H1 (cell line): Measurements from ENCODE around the gene PCDHB3. TPM values are rescaled to one million over a fixed set of nuclear protein-coding genes. Genes with fewer than 3 reads are reported as not detected.

Experiments used
- CTCF ChIA-PET: fragments of 300-600 bp; sonication (Branson Sonifier 250); formaldehyde crosslinking; loops from one replicate; lab custom pipeline; 2021; ENCODE audit not compliant: partially characterized antibody; lab: Charles Lee
- POLR2A ChIA-PET: fragments of 300-600 bp; sonication (Branson Sonifier 250); formaldehyde crosslinking; loops from one replicate; lab custom pipeline; 2021; ENCODE audit warnings: inconsistent platforms; ENCODE audit not compliant: partially characterized antibody; lab: Charles Lee
- DNase-seq, 2 experiments: peaks; one replicate each; pipeline versions ENCODE4 v3.0.0 to v3.0.0-alpha.2; 2010 to 2022; ENCODE audit warnings: low spot score in 2 of 2, low read depth in 1 of 2, mixed read lengths in 1 of 2
- FAIRE-seq: peaks from 2 replicates; lab custom pipeline; 2011; peaks lifted over from hg19 to GRCh38; lab: Jason Lieb, UNC
- H2AFZ ChIP-seq: 2 replicates; pipeline ENCODE4 v1.8.1; 2012; ENCODE audit warnings: low read length, inconsistent platforms
- H2AK5ac ChIP-seq: 2 replicates; pipeline ENCODE4 v1.6.1; 2013; ENCODE audit warnings: low read depth, low read length
- H2BK120ac ChIP-seq: replicated peaks from 2 replicates; pipeline ENCODE3; 2013; ENCODE audit warnings: low read depth, low read length, inconsistent platforms
- H2BK12ac ChIP-seq: 2 replicates; pipeline ENCODE4 v1.6.1; 2013; ENCODE audit warnings: low read depth, low read length
- H2BK15ac ChIP-seq: 2 replicates; pipeline ENCODE4 v1.6.1; 2013; ENCODE audit warnings: low read length
- H2BK20ac ChIP-seq: 2 replicates; pipeline ENCODE4 v1.6.1; 2013; ENCODE audit warnings: low read length
- H2BK5ac ChIP-seq: 2 replicates; pipeline ENCODE4 v1.6.1; 2013; ENCODE audit warnings: low read depth, low read length
- H3K14ac ChIP-seq: 2 replicates; pipeline ENCODE4 v1.6.1; 2013; ENCODE audit warnings: inconsistent platforms; ENCODE audit not compliant: insufficient read length
- H3K18ac ChIP-seq: 2 replicates; pipeline ENCODE4 v1.6.1; 2013; ENCODE audit warnings: low read length; ENCODE audit errors: extremely low read depth
- H3K23ac ChIP-seq: 2 replicates; pipeline ENCODE4 v1.6.1; 2013; ENCODE audit warnings: inconsistent platforms; ENCODE audit not compliant: insufficient read length
- H3K23me2 ChIP-seq: 2 replicates; pipeline ENCODE4 v1.6.1; 2013; ENCODE audit warnings: low read depth, low read length
- H3K27ac ChIP-seq: 2 replicates; pipeline ENCODE4 v1.6.1; 2011; ENCODE audit warnings: low read depth, low read length, inconsistent platforms
- H3K27me3 ChIP-seq, 4 experiments: replicated peaks in 1 of 4; 1 replicate in 1 of 4; 2 replicates in 3 of 4; pipeline versions ENCODE4 v1.6.1 to v1.8.1; 2011 to 2013; ENCODE audit warnings: low read length in 3 of 4, mild to moderate bottlenecking in 3 of 4, inconsistent platforms in 2 of 4, mixed read lengths in 2 of 4, moderate library complexity in 1 of 4; ENCODE audit not compliant: control insufficient read depth in 3 of 4, insufficient read depth in 3 of 4; ENCODE audit errors: extremely low read depth in 1 of 4
- H3K36me3 ChIP-seq, 4 experiments: 2 replicates each; pipeline versions ENCODE4 v1.6.1 to v1.8.1; 2011 to 2013; ENCODE audit warnings: mild to moderate bottlenecking in 4 of 4, low read length in 3 of 4, moderate library complexity in 2 of 4, control low read depth in 1 of 4, inconsistent platforms in 1 of 4; ENCODE audit not compliant: insufficient read depth in 4 of 4, control insufficient read depth in 2 of 4
- H3K4ac ChIP-seq: replicated peaks from 2 replicates; pipeline ENCODE3; 2013; ENCODE audit warnings: low read length, low read depth, mixed read lengths, inconsistent platforms; ENCODE audit not compliant: insufficient read length
- H3K4me1 ChIP-seq, 4 experiments: replicated peaks in 1 of 4; 1 replicate in 1 of 4; 2 replicates in 3 of 4; pipeline versions ENCODE4 v1.6.1 to v1.8.1; 2011 to 2013; ENCODE audit warnings: low read length in 3 of 4, inconsistent platforms in 2 of 4, mixed read lengths in 1 of 4; ENCODE audit not compliant: insufficient read depth in 4 of 4, control insufficient read depth in 3 of 4
- H3K4me2 ChIP-seq, 2 experiments: 2 replicates each; pipeline versions ENCODE4 v1.6.1 to v1.8.1; 2011 to 2013; ENCODE audit warnings: low read depth in 2 of 2, low read length in 2 of 2, control low read depth in 1 of 2, inconsistent platforms in 1 of 2, mild to moderate bottlenecking in 1 of 2; ENCODE audit not compliant: insufficient read depth in 1 of 2
- H3K4me3 ChIP-seq, 4 experiments: fragments of 200-600, 300-600 bp in 1 of 4; sonication (generic), shearing (Covaris generic), sonication (Bioruptor Twin) in 1 of 4; 2 replicates each; pipeline versions ENCODE4 v1.5.1 to v1.8.1; 2011 to 2016; ENCODE audit warnings: low read length in 4 of 4, low read depth in 3 of 4, control low read depth in 2 of 4, inconsistent platforms in 2 of 4, mild to moderate bottlenecking in 2 of 4, mixed read lengths in 1 of 4, moderate library complexity in 1 of 4; ENCODE audit not compliant: insufficient read depth in 2 of 4; ENCODE audit errors: extremely low read depth in 1 of 4
- H3K56ac ChIP-seq: replicated peaks from 2 replicates; pipeline ENCODE3; 2013; ENCODE audit warnings: low read depth, mild to moderate bottlenecking, mixed read lengths, low read length, inconsistent platforms; ENCODE audit not compliant: insufficient read length
- H3K79me1 ChIP-seq: 2 replicates; pipeline ENCODE4 v1.6.1; 2013; ENCODE audit warnings: low read depth, low read length, control low read depth
- H3K79me2 ChIP-seq, 2 experiments: 2 replicates each; pipeline versions ENCODE4 v1.6.1 to v1.8.1; 2012 to 2013; ENCODE audit warnings: low read length in 2 of 2, mild to moderate bottlenecking in 2 of 2, inconsistent platforms in 1 of 2; ENCODE audit not compliant: insufficient read depth in 2 of 2, control insufficient read depth in 1 of 2
- H3K9ac ChIP-seq, 4 experiments: replicated peaks in 1 of 4; 1 replicate in 1 of 4; 2 replicates in 3 of 4; pipeline versions ENCODE4 v1.6.1 to v1.8.1; 2011 to 2013; ENCODE audit warnings: low read depth in 3 of 4, low read length in 3 of 4, control low read depth in 2 of 4, mild to moderate bottlenecking in 2 of 4, moderate library complexity in 2 of 4, inconsistent platforms in 1 of 4; ENCODE audit errors: extremely low read depth in 1 of 4
- H3K9me3 ChIP-seq, 2 experiments: 2 replicates each; pipeline versions ENCODE4 v1.6.1 to v1.8.1; 2012 to 2013; ENCODE audit warnings: mild to moderate bottlenecking in 2 of 2, moderate library complexity in 2 of 2, control low read depth in 1 of 2, inconsistent platforms in 1 of 2, low read depth in 1 of 2, low read length in 1 of 2, mixed read lengths in 1 of 2; ENCODE audit not compliant: insufficient read depth in 2 of 2
- H4K20me1 ChIP-seq, 2 experiments: replicated peaks in 1 of 2; 2 replicates each; pipeline versions ENCODE3 to v1.8.1; 2011 to 2013; ENCODE audit warnings: inconsistent platforms in 2 of 2, low read length in 2 of 2, mild to moderate bottlenecking in 1 of 2; ENCODE audit not compliant: insufficient read depth in 2 of 2, control insufficient read depth in 1 of 2
- H4K5ac ChIP-seq: 2 replicates; pipeline ENCODE4 v1.6.1; 2013; ENCODE audit warnings: low read length, low read depth, mixed read lengths, inconsistent platforms; ENCODE audit not compliant: insufficient read length
- H4K8ac ChIP-seq: 2 replicates; pipeline ENCODE4 v1.8.0; 2013; ENCODE audit warnings: mild to moderate bottlenecking, moderate library complexity, low read length, inconsistent platforms; ENCODE audit not compliant: insufficient read depth; ENCODE audit errors: extremely low read depth
- H4K91ac ChIP-seq: replicated peaks from 2 replicates; pipeline ENCODE3; 2013; ENCODE audit warnings: low read length, mixed read lengths, inconsistent platforms; ENCODE audit not compliant: insufficient read length
- ATF2 ChIP-seq: IDR thresholded peaks from 2 replicates; pipeline ENCODE4 v1.6.1; 2012; ENCODE audit warnings: low read length, inconsistent platforms
- BACH1 ChIP-seq: IDR thresholded peaks from 2 replicates; pipeline ENCODE4 v1.6.1; 2012; ENCODE audit warnings: low read length, improper control_type of control experiment
- KDM4A ChIP-seq: IDR thresholded peaks from one replicate; pipeline ENCODE4 v1.7.1; 2012; ENCODE audit warnings: low read depth, mild to moderate bottlenecking, moderate library complexity, low read length, inconsistent platforms; ENCODE audit not compliant: severe bottlenecking
- MAFK ChIP-seq: IDR thresholded peaks from 2 replicates; pipeline ENCODE4 v1.6.1; 2012; ENCODE audit warnings: low read depth, mild to moderate bottlenecking, improper control_type of control experiment, low read length
- MAX ChIP-seq: IDR thresholded peaks from 2 replicates; pipeline ENCODE4 v1.6.1; 2012; ENCODE audit warnings: inconsistent platforms
- RAD21 ChIP-seq, 2 experiments: IDR thresholded peaks in 1 of 2; conservative IDR thresholded peaks in 1 of 2; 2 replicates each; pipeline ENCODE4 v1.6.1; 2011; ENCODE audit warnings: low read depth in 2 of 2, low read length in 2 of 2, improper control_type of control experiment in 1 of 2, inconsistent platforms in 1 of 2, mild to moderate bottlenecking in 1 of 2, moderate library complexity in 1 of 2
- SAP30 ChIP-seq: fragments of 300-600 bp; sonication (generic); IDR thresholded peaks from 2 replicates; pipeline ENCODE4 v1.7.1; 2012; ENCODE audit warnings: low read length, moderate library complexity, mild to moderate bottlenecking, inconsistent platforms; ENCODE audit not compliant: insufficient read depth, insufficient replicate concordance
- SP4 ChIP-seq: IDR thresholded peaks from 2 replicates; pipeline ENCODE4 v1.6.1; 2012; ENCODE audit warnings: low read length, inconsistent platforms
- WGBS, 2 experiments: shearing (Covaris generic) in 1 of 2; methylation state at CpG; one replicate each; pipeline versions ENCODE4 v1.1.6 to v1.1.7; 2013 to 2015; ENCODE audit warnings: low lambda C conversion rate in 2 of 2, mixed read lengths in 2 of 2, inconsistent platforms in 1 of 2, low coverage in 1 of 2, missing lambda C conversion rate in 1 of 2; ENCODE audit not compliant: insufficient replicate concordance in 2 of 2, insufficient coverage in 1 of 2, insufficient read length in 1 of 2; ENCODE audit errors: extremely low coverage in 1 of 2, missing lambda C conversion rate in 1 of 2; 5-methylcytosine and 5-hydroxymethylcytosine counted together
- polyA plus RNA-seq, 7 experiments: library from polyadenylated mRNA; depleted of rRNA in 3 of 7; stranded (reverse) in 5 of 7; unstranded in 2 of 7; fragments of >200 nt in 5 of 7; fragments of 200-250 nt in 2 of 7; gene quantifications; 1 replicate in 5 of 7; 2 replicates in 1 of 7; 4 replicates in 1 of 7; pipeline versions ENCODE4 v1.2.1 to v1.2.3, GENCODE V29; 2011 to 2013; ENCODE audit warnings: missing spikeins in 2 of 7, mixed read lengths in 2 of 7
- total RNA-seq: library from RNA; stranded (reverse); fragmentation: NEBNext Ultra II Directional; extraction: Animal tissue kit (Norgen Biotek cat#: 25700); gene quantifications from 2 replicates; pipeline ENCODE4 v1.2.1, GENCODE V29; 2021

The PCDHB3 gene
- total and polyA plus RNA-seq, 2 of the 8 experiments (the other 6 are each of a cell fraction or from before 2014, with no cell fraction given): 1.6 to 3.4 TPM

GRCh38 chr5:141135030-141135717 is 34.9 kb downstream of the PCDHB3 start, which contains the start of gene PCDHB5:
TSS of gene PCDHB5 (plus strand) at chr5:141135206. CDS start at chr5:141135435, 229 bp downstream.
- no peak within 1 kb of the TSS for H2BK20ac ChIP-seq
- H3K36me3 ChIP-seq: peaks cover 0 to 12% (median 3%) of the 10 kb centered on the region in 4 experiments; a peak in 3 of 8 replicates
- H2BK5ac ChIP-seq: peak within 1 kb of the TSS; percentile 76; the same call in 1 of the 2 replicates
- H4K91ac ChIP-seq: peak within 1 kb of the TSS; percentile 2
- peak within 1 kb of the TSS; percentile 69; the same call in 1 of the 2 replicates for H2BK12ac ChIP-seq
- H3K23me2 ChIP-seq: 0 out of 2 replicates have a peak, but pooled peaks cover 2% of the 10 kb centered on the region
- peak within 1 kb of the TSS in 3 of 4 experiments; percentile 80 to 98 (median 84); a peak in 6 of 7 replicates for H3K9ac ChIP-seq
- DNase-seq (peak in 1 of 2 experiments; percentile 86), FAIRE-seq (peak; percentile 65)
- H3K27me3 ChIP-seq: no peaks in the 10 kb centered on the region
- peak within 1 kb of the TSS; percentile 78 for H4K5ac ChIP-seq
- peak within 1 kb of the TSS; percentile 60 to 98 (median 64) for H3K4me3 ChIP-seq
- peak within 1 kb of the TSS; percentile 55 for H3K18ac ChIP-seq
- no peak within 1 kb of the TSS for H3K56ac ChIP-seq
- peak within 1 kb of the TSS; percentile 37 for H2BK120ac ChIP-seq
- peak within 1 kb of the TSS; percentile 40; the same call in 1 of the 2 replicates for H2AK5ac ChIP-seq
- H3K79me2 ChIP-seq: no peaks in the 10 kb centered on the region
- H3K27ac ChIP-seq: peak within 1 kb of the TSS; percentile 70
- peaks cover 20 to 31% of the 10 kb centered on the region in 2 experiments for H3K9me3 ChIP-seq
- no peak within 1 kb of the TSS for H3K23ac ChIP-seq
- WGBS, 2 experiments: 49% methylated on average over 22 of the region's 22 CpGs; no CpG with 5 or more reads in 1 of the 2 experiments
- peak within 1 kb of the TSS; percentile 76; the same call in 1 of the 2 replicates for H2AFZ ChIP-seq
- peak within 1 kb of the TSS; percentile 30; the same call in 1 of the 2 replicates for H4K8ac ChIP-seq
- no peaks in the 10 kb centered on the region for H3K79me1 ChIP-seq
- H3K4me2 ChIP-seq: peak within 1 kb of the TSS; percentile 56 to 67
- H2BK15ac ChIP-seq: no peak within 1 kb of the TSS
- no peak within 1 kb of the TSS for H3K4ac ChIP-seq
- ChIA-PET CTCF (interaction anchor here (0.6 to 2.4 kb wide), 51 partner anchors 9 to 429 kb away, joined by 3 to 29 read pairs (median 5); partner anchors contain the start of genes PCDHB10, PCDHB11, PCDHB12 and PCDHB14), POLR2A (interaction anchor here (0.7 to 1.8 kb wide), 11 partner anchors 8 to 185 kb away, joined by 3 to 11 read pairs (median 4); partner anchors contain the start of genes PCDHB10, PCDHB16, PCDHB2 and PCDHB4)
- no peaks in the 10 kb centered on the region for H3K4me1 ChIP-seq
- H4K20me1 ChIP-seq: no peaks in the 10 kb centered on the region
- no peak within 1 kb of the TSS for H3K14ac ChIP-seq
- TF ChIP-seq KDM4A (no peak), MAX (no peak), MAFK (0 out of 2 replicates have a peak, but pooled peaks have one; percentile 8), BACH1 (0 out of 2 replicates have a peak, but pooled peaks have one; percentile 33), RAD21 (IDR thresholded peaks at IDR 0.05 in 1 of 2, conservative IDR thresholded peaks at IDR 0.05 in 1 of 2; ENCODE audit: low read depth in 2 of 2, low read length in 2 of 2) (peak; percentile 77 to 79), SP4 (no peak), ATF2 (no peak), SAP30 (no peak)
